SU-DHL-6 (cell line): Measurements from ENCODE around the gene PPP1R37.

Experiments
- EZH2phosphoT487 ChIP-seq: fragments of 200-600 bp; sonication (generic), shearing (Covaris generic); conservative IDR thresholded peaks from 2 replicates; pipeline ENCODE4 v1.6.1; 2018; ENCODE audit warnings: mild to moderate bottlenecking, antibody characterized with exemption, low read length, moderate library complexity, mixed read lengths
- TF ChIP-seq, protein P1 (sequence below): fragments of 200-600 bp; sonication (generic); IDR thresholded peaks from one replicate; pipeline ENCODE4 v1.5.1; 2017; ENCODE audit warnings: antibody characterized with exemption, mild to moderate bottlenecking, low read length, moderate library complexity; ENCODE audit not compliant: insufficient read depth, poor library complexity, severe bottlenecking

- TF ChIP-seq, protein P1, sequence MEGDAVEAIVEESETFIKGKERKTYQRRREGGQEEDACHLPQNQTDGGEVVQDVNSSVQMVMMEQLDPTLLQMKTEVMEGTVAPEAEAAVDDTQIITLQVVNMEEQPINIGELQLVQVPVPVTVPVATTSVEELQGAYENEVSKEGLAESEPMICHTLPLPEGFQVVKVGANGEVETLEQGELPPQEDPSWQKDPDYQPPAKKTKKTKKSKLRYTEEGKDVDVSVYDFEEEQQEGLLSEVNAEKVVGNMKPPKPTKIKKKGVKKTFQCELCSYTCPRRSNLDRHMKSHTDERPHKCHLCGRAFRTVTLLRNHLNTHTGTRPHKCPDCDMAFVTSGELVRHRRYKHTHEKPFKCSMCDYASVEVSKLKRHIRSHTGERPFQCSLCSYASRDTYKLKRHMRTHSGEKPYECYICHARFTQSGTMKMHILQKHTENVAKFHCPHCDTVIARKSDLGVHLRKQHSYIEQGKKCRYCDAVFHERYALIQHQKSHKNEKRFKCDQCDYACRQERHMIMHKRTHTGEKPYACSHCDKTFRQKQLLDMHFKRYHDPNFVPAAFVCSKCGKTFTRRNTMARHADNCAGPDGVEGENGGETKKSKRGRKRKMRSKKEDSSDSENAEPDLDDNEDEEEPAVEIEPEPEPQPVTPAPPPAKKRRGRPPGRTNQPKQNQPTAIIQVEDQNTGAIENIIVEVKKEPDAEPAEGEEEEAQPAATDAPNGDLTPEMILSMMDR: no peak
- TF ChIP-seq EZH2phosphoT487: no peak
Measured at GRCh38 chr19:45066921-45067661, 25.9 kb upstream of the PPP1R37 start.
